ENCODE results near the gene TMEM11. TPM values are rescaled to one million over a fixed set of nuclear protein-coding genes. Genes with fewer than 3 reads are reported as not detected.

The TMEM11 gene
- total and polyA plus RNA-seq, 2 of the 8 experiments (the other 6 are each of a cell fraction or from before 2014, with no cell fraction given): 33.3 to 90.4 TPM

DNA sequence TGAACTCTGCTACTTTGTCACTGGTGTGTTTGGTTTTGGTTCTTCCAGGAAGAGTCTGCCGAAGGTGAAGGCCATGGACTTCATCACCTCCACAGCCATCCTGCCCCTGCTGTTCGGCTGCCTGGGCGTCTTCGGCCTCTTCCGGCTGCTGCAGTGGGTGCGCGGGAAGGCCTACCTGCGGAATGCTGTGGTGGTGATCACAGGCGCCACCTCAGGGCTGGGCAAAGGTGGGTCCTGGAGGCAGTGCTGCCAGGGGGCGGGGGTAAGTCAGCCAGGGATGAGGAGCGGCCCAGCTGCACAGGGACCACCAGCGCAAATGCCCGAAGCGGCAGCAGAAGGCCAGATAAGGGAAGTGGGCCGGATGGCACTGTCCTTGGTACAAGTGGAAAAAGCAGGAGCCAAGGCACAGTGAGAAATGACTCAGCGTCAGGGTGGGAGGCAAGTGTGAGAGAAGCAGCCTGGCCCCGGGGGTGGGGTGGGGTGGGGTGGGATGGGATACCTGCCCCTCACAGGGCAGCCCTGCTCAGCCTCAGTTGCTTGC is 41.9 kb downstream of the TMEM11 start (continued):
- TF ChIP-seq, protein P1, sequence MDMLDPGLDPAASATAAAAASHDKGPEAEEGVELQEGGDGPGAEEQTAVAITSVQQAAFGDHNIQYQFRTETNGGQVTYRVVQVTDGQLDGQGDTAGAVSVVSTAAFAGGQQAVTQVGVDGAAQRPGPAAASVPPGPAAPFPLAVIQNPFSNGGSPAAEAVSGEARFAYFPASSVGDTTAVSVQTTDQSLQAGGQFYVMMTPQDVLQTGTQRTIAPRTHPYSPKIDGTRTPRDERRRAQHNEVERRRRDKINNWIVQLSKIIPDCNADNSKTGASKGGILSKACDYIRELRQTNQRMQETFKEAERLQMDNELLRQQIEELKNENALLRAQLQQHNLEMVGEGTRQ (IDR thresholded peaks at IDR 0.05; ENCODE audit: low read length): no peak
- TF ChIP-seq SIRT6 (IDR thresholded peaks at IDR 0.05; ENCODE audit: low read length): no peak
- no peak for TF ChIP-seq EGR1 (IDR thresholded peaks at IDR 0.05; ENCODE audit: borderline replicate concordance, low read depth, low read length)
- TF ChIP-seq POLR2A (IDR thresholded peaks at IDR 0.05; ENCODE audit: control extremely low read depth in 1 of 2, low read depth in 2 of 2, low read length in 2 of 2): no peak
- no peak for TF ChIP-seq CHD2 (IDR thresholded peaks at IDR 0.05; ENCODE audit: low read length)
- TF ChIP-seq BACH1 (IDR thresholded peaks at IDR 0.05; ENCODE audit: low read length): no peak

Data from H1 (cell line).